GM21786 (cell line): ENCODE measurements around the gene CHST4.
"Not testable (repeated sequence)": the region's sequence is repeated elsewhere in the genome, so short reads cannot be mapped to it uniquely, and the experiment has no call there.

Source experiments
- ATAC-seq: cut with Tn5 transposase; IDR thresholded peaks from one replicate; pipeline ENCODE4 v1.9.1; 2021; ENCODE audit not compliant: unreplicated experiment

CHST4 gene

GRCh38 chr16:71524566-71525553 is 1.4 kb upstream of the CHST4 start:
- ATAC-seq = no peak

DNA sequence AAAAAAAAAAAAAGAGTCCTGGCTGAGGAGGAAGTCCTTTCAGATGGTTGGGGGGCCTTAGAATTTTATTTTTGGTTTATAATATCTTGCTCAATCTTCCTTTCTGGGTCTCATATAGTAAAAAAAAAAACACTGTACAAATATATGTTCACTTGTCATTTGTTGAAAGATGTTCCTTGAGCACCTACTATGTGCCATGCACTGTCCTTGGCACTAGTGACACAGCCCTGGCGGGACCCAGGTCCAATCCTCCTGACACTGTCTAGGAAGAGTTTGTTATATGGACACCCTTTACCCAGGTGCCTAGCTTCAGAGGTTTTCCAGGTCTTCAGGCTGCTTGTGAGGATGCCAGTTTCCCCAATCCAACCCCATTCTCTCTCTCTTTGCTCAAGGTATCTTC is 2.0 kb downstream of the CHST4 start:
- ATAC-seq = no peak

DNA sequence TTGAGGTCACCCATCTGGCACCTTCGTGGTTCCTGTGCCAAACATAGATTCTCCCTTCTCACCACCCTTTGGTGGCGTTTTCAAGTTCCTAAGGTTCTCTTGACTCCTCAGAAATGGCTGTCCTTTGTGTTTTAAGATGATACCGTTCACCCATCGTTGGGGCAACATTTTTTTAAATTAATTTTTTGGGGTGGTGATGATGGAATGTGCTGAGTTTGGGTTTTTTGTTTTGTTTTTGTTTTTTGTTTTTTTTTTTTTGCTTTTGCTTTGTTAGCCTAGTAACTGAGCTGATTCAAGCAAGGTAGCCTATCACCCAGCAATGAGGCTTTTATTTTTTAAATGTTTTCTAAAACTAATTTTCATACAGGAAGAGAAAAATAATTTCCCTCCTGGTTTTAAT is 2.6 kb downstream of the CHST4 start:
- ATAC-seq = no peak

- no peak for ATAC-seq
Measured at GRCh38 chr16:71532366-71532765, 6.1 kb downstream of the CHST4 start.

- ATAC-seq = no peak
Measured at GRCh38 chr16:71536752-71537499, 10.7 kb downstream of the CHST4 start.

- peak; percentile 79 for ATAC-seq
Measured at GRCh38 chr16:71537643-71538042, 11.4 kb downstream of the CHST4 start.

- no peak for ATAC-seq
Measured at GRCh38 chr16:71542377-71542776, 16.2 kb downstream of the CHST4 start.

GRCh38 chr16:71547168-71547567 is 20.9 kb downstream of the CHST4 start:
- ATAC-seq = no peak

GRCh38 chr16:71552698-71553503 is 26.7 kb downstream of the CHST4 start:
- no peak for ATAC-seq

- ATAC-seq = no peak
Measured at GRCh38 chr16:71555230-71555891, 29.1 kb downstream of the CHST4 start.

DNA sequence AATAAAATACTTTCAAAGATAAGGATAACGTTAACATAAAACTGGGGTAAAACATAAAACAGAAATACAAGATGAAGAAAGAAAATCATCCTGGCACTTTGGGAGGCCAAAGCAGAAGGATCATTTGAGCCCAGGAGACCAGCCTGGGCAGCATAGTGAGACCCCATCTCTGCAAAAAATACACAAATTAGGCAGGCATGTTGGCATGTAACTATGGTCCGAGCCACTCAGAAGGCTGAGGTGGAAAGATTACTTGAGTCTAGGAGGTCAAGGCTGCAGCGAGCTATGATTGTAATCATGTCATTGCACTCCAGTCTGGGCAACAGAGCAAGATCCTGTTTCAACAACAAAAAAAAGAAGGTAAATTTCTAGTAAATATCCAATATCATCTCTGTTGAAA is 31.1 kb downstream of the CHST4 start:
- no peak for ATAC-seq

- no peak for ATAC-seq
Measured at GRCh38 chr16:71557954-71558582, 31.8 kb downstream of the CHST4 start.

DNA sequence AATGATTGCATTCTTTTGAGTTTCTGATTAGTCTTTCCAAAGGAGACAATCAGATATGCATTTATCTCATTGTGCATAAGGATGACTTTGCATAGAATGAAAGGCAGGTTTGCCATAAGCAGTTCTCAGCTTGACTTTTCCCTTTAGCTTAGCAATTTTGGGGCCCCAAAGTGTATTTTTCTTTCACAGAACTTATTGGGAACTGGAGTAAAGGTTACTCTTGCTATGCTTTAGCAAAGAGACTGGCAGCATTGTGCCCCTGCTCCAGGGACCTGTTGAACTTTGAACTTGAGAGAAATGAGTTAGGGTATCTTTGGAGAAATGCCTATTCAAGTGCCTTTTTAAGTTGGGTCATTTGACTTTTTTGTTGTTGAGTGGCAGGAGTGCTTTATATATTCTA is 33.6 kb downstream of the CHST4 start:
- ATAC-seq = no peak

- not testable (repeated sequence) for ATAC-seq
Measured at GRCh38 chr16:71561886-71562285, 35.7 kb downstream of the CHST4 start.

DNA sequence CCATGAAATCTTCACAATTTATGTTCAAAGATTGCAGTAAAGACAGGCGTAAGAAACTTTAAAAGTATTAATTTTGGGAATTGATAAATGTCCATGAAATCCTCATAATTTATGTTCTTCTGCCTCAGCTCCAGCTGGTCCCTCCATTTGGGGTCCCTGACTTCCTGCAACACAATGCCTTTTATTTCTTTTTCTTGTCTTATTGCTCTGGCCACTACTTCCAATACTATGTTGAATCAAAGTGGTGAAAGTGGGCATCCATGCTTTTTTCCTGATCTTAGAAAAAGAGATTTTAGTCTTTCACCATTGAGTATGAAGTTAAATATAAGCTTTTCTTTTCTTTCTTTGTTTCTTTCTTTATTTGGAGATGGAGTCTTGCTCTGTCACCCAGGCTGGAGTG is 36.3 kb downstream of the CHST4 start:
- no peak for ATAC-seq

DNA sequence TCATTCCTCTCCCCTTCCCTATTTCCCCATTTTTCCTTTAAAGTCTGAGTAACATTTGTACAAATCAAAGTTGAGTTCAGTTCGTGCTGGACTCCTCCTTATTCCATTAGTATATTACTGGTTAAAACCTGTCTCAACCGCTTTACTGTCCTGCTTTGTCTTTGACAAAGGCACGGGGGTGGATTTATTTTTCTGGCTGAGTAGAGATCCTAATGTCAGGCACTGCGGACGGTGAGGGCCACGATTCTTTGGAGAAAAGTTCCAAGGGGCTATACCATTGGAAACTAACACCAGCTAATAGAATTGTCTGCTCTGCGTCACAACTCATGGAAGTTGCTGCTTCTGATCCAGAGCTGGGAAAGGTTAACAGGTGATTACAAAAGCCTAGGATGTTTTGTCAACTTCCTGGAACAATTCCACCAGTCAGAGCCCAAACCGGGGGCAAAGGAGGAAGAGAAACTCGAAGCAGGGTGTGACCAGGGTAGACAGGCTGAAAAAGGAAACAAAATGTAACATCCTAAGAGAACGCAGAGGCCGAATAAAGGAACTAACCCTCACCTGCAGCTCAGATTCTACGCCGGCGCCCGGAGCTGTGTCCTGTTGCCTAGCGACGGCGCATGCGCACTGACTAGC is 38.2 kb downstream of the CHST4 start:
- peak; percentile 88 for ATAC-seq

DNA sequence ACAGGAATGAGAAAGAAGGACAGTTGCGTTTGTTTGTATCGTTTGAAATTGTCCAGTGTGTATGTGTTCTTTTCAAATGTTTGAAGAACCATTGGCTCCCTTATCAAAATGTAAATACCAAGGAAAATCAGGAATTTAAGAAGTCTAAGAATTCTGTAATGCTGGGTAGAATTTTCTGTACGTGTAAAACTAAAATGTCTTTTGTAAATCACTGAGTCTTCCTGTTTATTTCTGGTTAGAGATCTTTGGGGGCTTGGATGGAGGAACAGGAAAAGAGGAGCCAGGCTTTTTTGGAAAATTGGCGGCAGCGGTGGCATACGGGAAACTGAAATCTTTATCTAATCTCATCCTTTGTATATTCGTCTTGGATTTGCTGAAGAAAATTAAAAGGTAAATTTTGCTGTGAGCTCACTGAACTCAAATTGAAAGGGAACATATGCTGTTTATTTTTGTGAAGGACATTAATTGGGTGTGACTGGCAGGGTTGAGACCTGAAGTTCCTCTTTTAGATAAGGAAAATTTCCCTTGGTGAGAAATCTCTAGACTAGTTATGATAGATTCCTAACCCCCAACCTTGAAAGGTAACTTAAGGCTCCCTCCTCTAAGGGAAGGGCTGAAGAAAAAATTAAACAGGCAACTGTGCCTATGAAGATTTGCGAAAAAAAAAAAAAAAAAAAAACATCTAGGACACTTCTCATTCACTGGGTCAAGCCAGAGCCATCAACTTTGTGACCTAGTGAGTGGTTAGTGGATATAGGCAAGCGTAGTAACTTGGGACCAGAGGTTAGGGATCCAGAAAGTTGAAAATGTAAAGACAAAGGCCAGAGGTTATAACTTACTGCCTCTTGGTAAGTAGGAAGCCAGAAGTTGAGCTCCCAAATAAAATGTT is 39.8 kb downstream of the CHST4 start:
- no peak for ATAC-seq

DNA sequence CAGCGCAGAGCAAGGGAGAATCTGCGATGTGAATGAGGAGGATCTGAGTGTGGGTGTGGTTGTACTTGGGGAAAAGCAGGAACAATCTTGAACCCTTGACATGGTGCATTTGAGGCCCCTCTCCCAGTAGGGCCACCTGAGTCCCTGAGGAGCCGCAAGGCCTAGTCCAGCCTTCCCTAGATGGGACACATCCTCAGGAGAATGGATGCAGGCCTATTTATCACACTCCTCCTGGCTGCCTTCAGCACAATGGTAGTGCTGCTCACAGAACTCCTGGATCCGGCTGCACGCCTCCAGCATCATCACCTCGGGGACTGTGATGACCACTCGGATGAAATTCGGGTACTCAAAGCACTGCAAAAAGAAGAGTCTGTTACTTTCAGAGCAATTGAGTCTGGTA is 41.7 kb downstream of the CHST4 start:
- no peak for ATAC-seq

DNA sequence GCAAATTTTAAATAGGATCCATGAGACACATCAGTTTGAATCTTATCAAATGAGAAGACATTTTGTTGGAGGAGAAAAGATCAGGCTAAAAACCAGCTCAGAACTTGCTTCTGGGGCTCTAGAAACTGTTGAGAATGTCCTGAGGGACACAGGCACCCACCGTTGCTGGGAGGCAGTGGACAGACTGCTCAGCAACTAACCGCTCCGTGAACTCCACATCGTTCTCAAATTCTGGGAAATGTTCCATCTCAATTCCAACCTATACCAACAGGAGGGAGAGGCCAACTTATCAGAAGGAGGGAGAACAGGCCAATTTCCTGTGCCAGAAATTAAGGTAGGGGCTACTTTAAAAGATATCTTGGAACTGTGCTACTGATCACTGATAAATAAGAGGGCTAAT is 42.3 kb downstream of the CHST4 start:
- no peak for ATAC-seq
